Upper lobe of left lung (tissue), 6 donors: ENCODE results near the gene TREM2. TPM values are rescaled to one million over a fixed set of nuclear protein-coding genes. Genes with fewer than 3 reads are reported as not detected.

Source experiments
- ATAC-seq, 2 donors: fragments of 200-7000 bp; cut with Tn5 transposase; one replicate each; pipeline ENCODE4 v1.9.1; 2022; ENCODE audit warnings: mild to moderate bottlenecking in 2 of 2, moderate library complexity in 2 of 2; ENCODE audit not compliant: low FRiP score in 2 of 2
- DNase-seq, 2 donors: peaks; one replicate each; pipeline ENCODE4 v3.0.0-alpha.2; 2019 to 2020
- H3K27ac ChIP-seq, 4 donors: fragments of 200-600 bp; sonication (generic); one replicate each; pipeline ENCODE4 v1.5.1; 2016 to 2019
- H3K27me3 ChIP-seq, 4 donors: fragments of 200-600 bp; sonication (generic); one replicate each; pipeline ENCODE4 v1.5.1; 2017 to 2019
- H3K36me3 ChIP-seq, 4 donors: fragments of 200-600 bp; sonication (generic); one replicate each; pipeline ENCODE4 v1.5.1; 2016 to 2019
- H3K4me1 ChIP-seq, 4 donors: fragments of 200-600 bp; sonication (generic); one replicate each; pipeline ENCODE4 v1.5.1; 2018 to 2019
- H3K4me3 ChIP-seq, 4 donors: fragments of 200-600 bp; sonication (generic); one replicate each; pipeline ENCODE4 v1.5.1; 2017 to 2019; ENCODE audit warnings: mild to moderate bottlenecking in 2 of 4, moderate library complexity in 1 of 4
- H3K9me3 ChIP-seq, 4 donors: fragments of 200-600 bp; sonication (generic); one replicate each; pipeline ENCODE4 v1.5.1; 2018 to 2019
- EP300 ChIP-seq, 4 donors: sonication (generic); formaldehyde crosslinking; IDR thresholded peaks; one replicate each; pipeline ENCODE4 v1.5.1; 2017; ENCODE audit warnings: antibody characterized with exemption in 4 of 4, control low read depth in 2 of 4
- POLR2A ChIP-seq, 4 donors: fragments of 450-650 bp; IDR thresholded peaks; one replicate each; pipeline ENCODE4 v1.5.1; 2016 to 2017; ENCODE audit warnings: antibody characterized with exemption in 4 of 4, mild to moderate bottlenecking in 2 of 4
- POLR2AphosphoS5 ChIP-seq, 2 donors: sonication (generic); formaldehyde crosslinking; IDR thresholded peaks; one replicate each; pipeline ENCODE4 v1.5.1; 2017; ENCODE audit warnings: antibody characterized with exemption in 2 of 2
- WGBS, 2 donors: methylation state at CpG; one replicate each; pipeline ENCODE4 v1.1.5; 2017 to 2018; 5-methylcytosine and 5-hydroxymethylcytosine counted together
- total RNA-seq, 6 donors: library from RNA; depleted of rRNA in 4 of 6; stranded (reverse); fragments of >200 nt in 4 of 6; gene quantifications; one replicate each; pipeline versions ENCODE4 v1.1.0 to v1.2.1, GENCODE V29; 2016 to 2021
- TF ChIP-seq, protein P1 (sequence below), 6 experiments: fragments of 450-650 bp in 4 of 6; fragments of 200-600 bp in 2 of 6; sonication (generic) in 2 of 6; IDR thresholded peaks; one replicate each; pipeline ENCODE4 v1.5.1; 2016 to 2019; ENCODE audit warnings: antibody characterized with exemption in 6 of 6
- donor health status: DM: no; HTN: no; CAD: no; lungs with moderate emphysema.
- donor health status: DM: no; HTN: yes; CAD: no; lungs with severe emphysema.

Gene TREM2
- total RNA-seq, 6 donors from 2014 or later, result 6.5 to 66.6 (median 41.0) TPM

DNA sequence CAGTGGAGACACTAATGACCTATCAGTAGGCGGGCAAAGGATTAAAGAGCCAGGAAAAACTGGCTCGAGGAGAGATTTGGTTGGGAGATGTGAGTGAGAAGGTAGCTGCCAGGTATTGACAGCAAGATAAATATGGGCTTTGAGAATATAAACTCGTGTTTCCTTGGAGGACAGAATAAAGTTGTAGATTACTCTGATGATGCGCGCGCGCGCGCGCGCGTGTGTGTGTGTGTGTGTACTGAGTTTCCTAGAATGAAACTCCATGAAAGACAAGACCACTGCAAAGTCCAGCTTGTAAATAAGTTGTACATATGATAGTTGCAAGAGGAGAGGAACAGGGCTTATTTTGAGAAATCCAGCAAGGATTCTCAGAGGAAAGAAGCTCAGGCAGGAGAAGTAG lies 13.3 kb upstream of the TREM2 start:
- no peaks in the 10 kb centered on the region for H3K27me3 ChIP-seq
- no peak overlapping the region for H3K27ac ChIP-seq
- peak in 1 of 2 donors; percentile 71 for DNase-seq
- no peak for TF ChIP-seq EP300 (IDR thresholded peaks at IDR 0.05)
- TF ChIP-seq POLR2AphosphoS5 (IDR thresholded peaks at IDR 0.05), result no peak
- TF ChIP-seq POLR2A (IDR thresholded peaks at IDR 0.05), result no peak
- TF ChIP-seq, protein P1, sequence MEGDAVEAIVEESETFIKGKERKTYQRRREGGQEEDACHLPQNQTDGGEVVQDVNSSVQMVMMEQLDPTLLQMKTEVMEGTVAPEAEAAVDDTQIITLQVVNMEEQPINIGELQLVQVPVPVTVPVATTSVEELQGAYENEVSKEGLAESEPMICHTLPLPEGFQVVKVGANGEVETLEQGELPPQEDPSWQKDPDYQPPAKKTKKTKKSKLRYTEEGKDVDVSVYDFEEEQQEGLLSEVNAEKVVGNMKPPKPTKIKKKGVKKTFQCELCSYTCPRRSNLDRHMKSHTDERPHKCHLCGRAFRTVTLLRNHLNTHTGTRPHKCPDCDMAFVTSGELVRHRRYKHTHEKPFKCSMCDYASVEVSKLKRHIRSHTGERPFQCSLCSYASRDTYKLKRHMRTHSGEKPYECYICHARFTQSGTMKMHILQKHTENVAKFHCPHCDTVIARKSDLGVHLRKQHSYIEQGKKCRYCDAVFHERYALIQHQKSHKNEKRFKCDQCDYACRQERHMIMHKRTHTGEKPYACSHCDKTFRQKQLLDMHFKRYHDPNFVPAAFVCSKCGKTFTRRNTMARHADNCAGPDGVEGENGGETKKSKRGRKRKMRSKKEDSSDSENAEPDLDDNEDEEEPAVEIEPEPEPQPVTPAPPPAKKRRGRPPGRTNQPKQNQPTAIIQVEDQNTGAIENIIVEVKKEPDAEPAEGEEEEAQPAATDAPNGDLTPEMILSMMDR (IDR thresholded peaks at IDR 0.05), result no peak
- no peak overlapping the region for H3K4me3 ChIP-seq
- 87 to 90% methylated on average over 12 of the region's 12 CpGs for WGBS, 2 donors
- no peaks in the 10 kb centered on the region for H3K4me1 ChIP-seq
- ATAC-seq, result no peak
- no peaks in the 10 kb centered on the region for H3K36me3 ChIP-seq
- no peaks in the 10 kb centered on the region for H3K9me3 ChIP-seq

DNA sequence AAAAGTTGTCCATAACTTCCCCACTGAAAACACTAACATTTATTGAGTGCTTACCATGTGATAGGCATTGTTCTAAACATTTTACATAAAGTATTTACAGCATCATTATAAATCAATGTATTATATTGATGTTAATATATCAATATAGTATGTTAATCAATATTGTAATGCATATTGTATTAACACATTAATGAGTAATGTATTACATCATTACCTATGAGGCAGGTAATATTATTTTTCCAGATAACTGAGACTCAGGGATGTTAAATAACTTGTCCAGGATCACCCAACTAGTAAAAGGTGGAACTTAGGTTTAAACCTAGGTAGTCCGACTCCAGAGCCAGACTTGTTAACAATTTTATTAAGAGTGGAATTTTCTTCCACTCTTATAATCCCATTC lies 12.2 kb upstream of the TREM2 start:
- 85 to 91% methylated on average over 1 of the region's 1 CpG for WGBS, 2 donors
- Histone ChIP-seq H3K27me3 (no peaks in the 10 kb centered on the region), H3K36me3 (no peaks in the 10 kb centered on the region), H3K4me3 (no peak overlapping the region), H3K27ac (no peak overlapping the region), H3K9me3 (no peaks in the 10 kb centered on the region), H3K4me1 (no peaks in the 10 kb centered on the region)
- ATAC-seq (no peak), DNase-seq (no peak)
- TF ChIP-seq POLR2A (IDR thresholded peaks at IDR 0.05) (no peak), POLR2AphosphoS5 (IDR thresholded peaks at IDR 0.05) (no peak), EP300 (IDR thresholded peaks at IDR 0.05) (no peak)
- TF ChIP-seq, protein P1 (IDR thresholded peaks at IDR 0.05), result no peak

DNA sequence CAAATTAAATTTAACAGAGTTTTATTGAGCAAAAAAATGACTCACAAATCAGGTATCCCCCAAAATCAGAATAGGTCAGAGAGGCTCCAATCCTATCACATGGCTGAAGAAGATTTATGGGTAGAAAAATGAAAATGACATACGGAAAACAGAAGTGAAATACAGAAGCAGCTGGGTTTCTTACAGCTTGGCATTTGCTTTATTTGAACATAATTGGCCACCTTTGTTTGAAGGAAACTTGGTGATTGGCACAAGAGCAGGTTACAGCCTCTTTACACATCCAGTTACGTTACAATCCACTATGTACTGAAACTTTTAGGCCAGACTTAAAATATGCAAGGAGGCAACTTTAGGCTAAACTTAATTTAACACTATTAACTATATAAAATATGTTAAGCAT lies 11.7 kb upstream of the TREM2 start:
- H3K36me3 ChIP-seq, result no peaks in the 10 kb centered on the region
- H3K27ac ChIP-seq, result no peak overlapping the region
- H3K27me3 ChIP-seq, result no peaks in the 10 kb centered on the region
- ATAC-seq (no peak), DNase-seq (no peak)
- no peak overlapping the region for H3K4me3 ChIP-seq
- no peaks in the 10 kb centered on the region for H3K4me1 ChIP-seq
- no peak for TF ChIP-seq POLR2AphosphoS5 (IDR thresholded peaks at IDR 0.05)
- TF ChIP-seq, protein P1 (IDR thresholded peaks at IDR 0.05), result no peak
- no peak for TF ChIP-seq EP300 (IDR thresholded peaks at IDR 0.05)
- TF ChIP-seq POLR2A (IDR thresholded peaks at IDR 0.05), result no peak
- 50 to 63% methylated on average over 2 of the region's 2 CpGs for WGBS, 2 donors
- H3K9me3 ChIP-seq, result no peaks in the 10 kb centered on the region

DNA sequence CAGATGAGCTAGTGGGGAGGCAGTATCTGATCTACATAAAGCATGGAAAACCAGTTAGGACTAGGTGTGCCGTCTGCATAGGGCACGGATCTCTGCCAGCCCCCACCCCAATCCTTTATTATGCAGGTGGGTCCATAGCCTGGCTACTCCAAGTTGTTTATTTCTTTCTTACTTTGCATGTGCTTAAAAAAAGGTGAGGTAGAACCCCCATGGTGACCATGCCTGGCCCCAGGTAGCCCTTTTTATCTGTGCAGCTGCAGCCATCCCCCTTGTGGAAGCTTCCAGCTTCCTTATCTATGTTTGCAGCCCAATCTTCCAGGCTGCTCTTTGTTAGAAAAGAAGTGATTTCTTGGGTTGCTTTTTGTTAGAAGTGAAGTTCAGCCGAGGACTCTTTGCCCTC lies 9.0 kb upstream of the TREM2 start:
- Histone ChIP-seq H3K9me3 (no peaks in the 10 kb centered on the region), H3K27me3 (no peaks in the 10 kb centered on the region), H3K36me3 (no peaks in the 10 kb centered on the region), H3K27ac (no peak overlapping the region), H3K4me3 (no peak overlapping the region), H3K4me1 (no peaks in the 10 kb centered on the region)
- ATAC-seq (no peak), DNase-seq (no peak)
- TF ChIP-seq POLR2A (IDR thresholded peaks at IDR 0.05), result no peak
- TF ChIP-seq, protein P1 (IDR thresholded peaks at IDR 0.05), result no peak
- no peak for TF ChIP-seq EP300 (IDR thresholded peaks at IDR 0.05)
- no peak for TF ChIP-seq POLR2AphosphoS5 (IDR thresholded peaks at IDR 0.05)
- WGBS, 2 donors, result 16 to 52% methylated on average over 3 of the region's 3 CpGs

DNA sequence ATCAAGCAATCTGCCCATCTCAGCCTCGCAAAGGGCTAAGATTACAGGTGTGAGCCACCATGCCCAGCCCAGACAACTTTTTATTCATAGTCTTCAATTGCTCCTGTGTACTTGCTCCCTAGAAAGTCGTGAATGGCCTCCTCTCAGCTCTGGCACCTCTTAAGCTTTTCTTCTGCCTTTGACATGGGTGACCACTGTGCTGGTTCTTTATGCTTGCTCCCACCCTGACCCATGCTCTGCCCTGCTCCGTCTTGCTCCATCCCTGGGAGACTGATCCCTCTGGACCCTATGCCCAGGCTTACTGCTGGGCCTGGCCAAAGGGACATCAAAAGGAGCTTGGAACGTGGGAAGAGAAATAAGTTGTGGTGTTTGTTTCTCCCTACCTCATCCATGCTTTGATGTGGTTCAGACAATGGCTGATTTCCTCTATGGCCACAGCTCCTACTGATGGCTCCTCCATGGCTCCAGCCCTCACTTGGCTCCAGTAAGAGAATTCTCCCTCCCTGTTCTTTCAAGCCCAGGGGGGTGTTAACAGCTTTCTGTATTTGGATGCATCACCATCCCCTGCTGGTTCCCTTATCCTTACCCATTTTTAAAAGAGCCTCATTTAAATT lies 7.7 kb upstream of the TREM2 start:
- H3K4me1 ChIP-seq, result no peaks in the 10 kb centered on the region
- H3K27ac ChIP-seq, result no peak overlapping the region
- no peaks in the 10 kb centered on the region for H3K36me3 ChIP-seq
- TF ChIP-seq, protein P1 (IDR thresholded peaks at IDR 0.05), result no peak
- TF ChIP-seq POLR2AphosphoS5 (IDR thresholded peaks at IDR 0.05) (no peak), EP300 (IDR thresholded peaks at IDR 0.05) (no peak), POLR2A (IDR thresholded peaks at IDR 0.05) (no peak)
- H3K9me3 ChIP-seq, result no peaks in the 10 kb centered on the region
- H3K4me3 ChIP-seq, result no peak overlapping the region
- 67 to 73% methylated on average over 4 of the region's 4 CpGs for WGBS, 2 donors
- H3K27me3 ChIP-seq, result no peaks in the 10 kb centered on the region
- ATAC-seq, result peak in 1 of 2 donors; percentile 30
- no peak for DNase-seq
